Panc1 (cell line): ENCODE data around the gene CDK19. TPM values are rescaled to one million over a fixed set of nuclear protein-coding genes. Genes with fewer than 3 reads are reported as not detected.

Source experiments
- ATAC-seq: fragments of 200-7000 bp; cut with Tn5 transposase; 2 replicates; pipeline ENCODE4 v1.9.1; 2020; ENCODE audit warnings: mild to moderate bottlenecking, moderate library complexity
- BruUV-seq: library from RNA; stranded (reverse); fragments of 400-500 nt; replicated peaks from 2 replicates; lab custom pipeline; 2021; lab: Mats Ljungman, UMichigan
- CTCF ChIA-PET: fragments of 300-600 bp; sonication (Branson Sonifier 250); formaldehyde crosslinking; loops from one replicate; lab custom pipeline; 2022; ENCODE audit warnings: antibody characterized with exemption; lab: Charles Lee
- POLR2A ChIA-PET: fragments of 300-600 bp; sonication (Branson Sonifier 250); formaldehyde crosslinking; loops from one replicate; lab custom pipeline; 2022; ENCODE audit warnings: antibody characterized with exemption; lab: Charles Lee
- DNase-seq: peaks from one replicate; pipeline ENCODE4 v3.0.0-alpha.2; 2010; ENCODE audit warnings: low read depth, low spot score
- H3K27ac ChIP-seq: 2 replicates; pipeline ENCODE4 v1.5.1; 2011; ENCODE audit warnings: mild to moderate bottlenecking, low read length, inconsistent platforms
- H3K27me3 ChIP-seq: fragments of 200-500 bp; sonication (Bioruptor generic); 2 replicates; pipeline ENCODE4 v1.6.0; 2014; ENCODE audit warnings: low read length, inconsistent platforms; ENCODE audit not compliant: control insufficient read depth, insufficient read depth
- H3K36me3 ChIP-seq: fragments of 200-500 bp; sonication (Bioruptor generic); 2 replicates; pipeline ENCODE4 v1.5.1; 2014; ENCODE audit warnings: inconsistent platforms, mild to moderate bottlenecking, low read length, moderate library complexity; ENCODE audit not compliant: control insufficient read depth, insufficient read depth
- H3K4me1 ChIP-seq: 2 replicates; pipeline ENCODE4 v1.5.1; 2011; ENCODE audit warnings: inconsistent platforms, mild to moderate bottlenecking, low read length, moderate library complexity; ENCODE audit not compliant: control insufficient read depth, insufficient read depth
- H3K4me3 ChIP-seq, 2 experiments: 2 replicates each; pipeline ENCODE4 v1.5.1; 2011 to 2012; ENCODE audit warnings: low read depth in 2 of 2, low read length in 2 of 2, mild to moderate bottlenecking in 2 of 2, inconsistent platforms in 1 of 2, moderate library complexity in 1 of 2
- H3K9me3 ChIP-seq: fragments of 200-500 bp; sonication (Bioruptor generic); 2 replicates; pipeline ENCODE4 v1.5.1; 2014; ENCODE audit warnings: low read depth, mild to moderate bottlenecking, inconsistent platforms, low read length, moderate library complexity; ENCODE audit not compliant: control insufficient read depth, insufficient read depth
- POLR2AphosphoS5 ChIP-seq: IDR thresholded peaks from 2 replicates; pipeline ENCODE4 v1.6.1; 2012; ENCODE audit warnings: mild to moderate bottlenecking, low read depth, low read length, moderate library complexity
- SIN3A ChIP-seq: IDR thresholded peaks from 2 replicates; pipeline ENCODE4 v1.6.1; 2012; ENCODE audit warnings: low read depth, mild to moderate bottlenecking, low read length, moderate library complexity, borderline replicate concordance; ENCODE audit not compliant: insufficient read depth
- TCF7L2 ChIP-seq: IDR thresholded peaks from 2 replicates; pipeline ENCODE4 v1.6.1; 2011; ENCODE audit warnings: mild to moderate bottlenecking, low read depth, low read length, inconsistent platforms
- in situ Hi-C: cut with HindIII; loops from 2 replicates; pipeline ENCODE4 v1.10.0; 2016; ENCODE audit warnings: low sequenced_read_pairs, low pct_unique_long_range_greater_than_20kb
- intact Hi-C: fragments of 100-400 bp; cut with micrococcal nuclease; formaldehyde crosslinking; loops from one replicate; pipeline ENCODE4 v1.10.0; 2022; ENCODE audit not compliant: unreplicated experiment
- total RNA-seq: library from RNA; stranded (reverse); gene quantifications from one replicate; pipeline ENCODE4 v1.2.1, GENCODE V29; 2021; ENCODE audit not compliant: unreplicated experiment
- TF ChIP-seq, protein P1 (sequence below): fragments of 450-650 bp; IDR thresholded peaks from 2 replicates; pipeline ENCODE4 v1.5.1; 2017; ENCODE audit warnings: mild to moderate bottlenecking
- TF ChIP-seq, protein P2 (sequence below), 2 experiments: IDR thresholded peaks; 2 replicates each; pipeline ENCODE4 v1.6.1; 2011 to 2012; ENCODE audit warnings: low read depth in 2 of 2, control low read depth in 1 of 2, low read length in 1 of 2, mild to moderate bottlenecking in 1 of 2, moderate library complexity in 1 of 2; ENCODE audit not compliant: insufficient read depth in 1 of 2

CDK19 gene
- total RNA-seq, 1 experiment from 2014 or later = 48.4 TPM

DNA sequence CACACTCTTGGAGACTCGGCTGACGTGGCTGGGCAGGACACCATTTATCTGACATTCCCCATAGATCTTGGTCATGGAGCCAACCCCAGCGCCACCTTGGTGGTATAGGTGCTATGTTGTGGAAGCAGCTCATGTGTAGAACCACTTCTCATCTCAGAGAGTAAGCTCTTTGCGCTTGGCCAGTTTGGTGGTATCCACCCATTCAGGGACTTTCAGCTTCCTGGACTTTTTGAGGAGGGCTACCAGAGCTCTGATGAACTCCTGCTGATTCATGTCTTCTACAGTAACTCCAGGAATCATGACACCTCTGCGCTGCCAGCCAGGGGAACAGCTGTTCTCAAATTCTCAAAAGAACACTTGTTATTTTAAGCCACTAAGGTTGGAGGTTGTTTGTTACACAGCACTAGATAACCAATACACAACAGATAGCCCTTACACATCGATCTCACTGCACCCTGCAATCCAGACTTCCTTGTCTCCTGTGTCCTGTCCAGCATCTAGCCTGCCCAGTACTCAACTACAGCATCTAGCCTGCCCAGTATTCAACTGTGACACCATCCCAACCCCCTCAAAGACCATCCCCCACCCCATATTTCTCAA lies 252.9 kb downstream of the CDK19 start:
- Histone ChIP-seq H3K27me3 (no peaks in the 10 kb centered on the region), H3K4me3 (no peak overlapping the region), H3K4me1 (no peaks in the 10 kb centered on the region), H3K36me3 (no peaks in the 10 kb centered on the region), H3K9me3 (no peaks in the 10 kb centered on the region), H3K27ac (no peak overlapping the region)
- ChIA-PET CTCF (no interaction called here), POLR2A (no interaction called here)
- no TSS peak for BruUV-seq
- intact Hi-C loops = no loop called here
- ATAC-seq = no peak
- in situ Hi-C loops = no loop called here
- DNase-seq = no peak
- TF ChIP-seq, protein P1, sequence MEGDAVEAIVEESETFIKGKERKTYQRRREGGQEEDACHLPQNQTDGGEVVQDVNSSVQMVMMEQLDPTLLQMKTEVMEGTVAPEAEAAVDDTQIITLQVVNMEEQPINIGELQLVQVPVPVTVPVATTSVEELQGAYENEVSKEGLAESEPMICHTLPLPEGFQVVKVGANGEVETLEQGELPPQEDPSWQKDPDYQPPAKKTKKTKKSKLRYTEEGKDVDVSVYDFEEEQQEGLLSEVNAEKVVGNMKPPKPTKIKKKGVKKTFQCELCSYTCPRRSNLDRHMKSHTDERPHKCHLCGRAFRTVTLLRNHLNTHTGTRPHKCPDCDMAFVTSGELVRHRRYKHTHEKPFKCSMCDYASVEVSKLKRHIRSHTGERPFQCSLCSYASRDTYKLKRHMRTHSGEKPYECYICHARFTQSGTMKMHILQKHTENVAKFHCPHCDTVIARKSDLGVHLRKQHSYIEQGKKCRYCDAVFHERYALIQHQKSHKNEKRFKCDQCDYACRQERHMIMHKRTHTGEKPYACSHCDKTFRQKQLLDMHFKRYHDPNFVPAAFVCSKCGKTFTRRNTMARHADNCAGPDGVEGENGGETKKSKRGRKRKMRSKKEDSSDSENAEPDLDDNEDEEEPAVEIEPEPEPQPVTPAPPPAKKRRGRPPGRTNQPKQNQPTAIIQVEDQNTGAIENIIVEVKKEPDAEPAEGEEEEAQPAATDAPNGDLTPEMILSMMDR = no peak
- TF ChIP-seq, protein P2, sequence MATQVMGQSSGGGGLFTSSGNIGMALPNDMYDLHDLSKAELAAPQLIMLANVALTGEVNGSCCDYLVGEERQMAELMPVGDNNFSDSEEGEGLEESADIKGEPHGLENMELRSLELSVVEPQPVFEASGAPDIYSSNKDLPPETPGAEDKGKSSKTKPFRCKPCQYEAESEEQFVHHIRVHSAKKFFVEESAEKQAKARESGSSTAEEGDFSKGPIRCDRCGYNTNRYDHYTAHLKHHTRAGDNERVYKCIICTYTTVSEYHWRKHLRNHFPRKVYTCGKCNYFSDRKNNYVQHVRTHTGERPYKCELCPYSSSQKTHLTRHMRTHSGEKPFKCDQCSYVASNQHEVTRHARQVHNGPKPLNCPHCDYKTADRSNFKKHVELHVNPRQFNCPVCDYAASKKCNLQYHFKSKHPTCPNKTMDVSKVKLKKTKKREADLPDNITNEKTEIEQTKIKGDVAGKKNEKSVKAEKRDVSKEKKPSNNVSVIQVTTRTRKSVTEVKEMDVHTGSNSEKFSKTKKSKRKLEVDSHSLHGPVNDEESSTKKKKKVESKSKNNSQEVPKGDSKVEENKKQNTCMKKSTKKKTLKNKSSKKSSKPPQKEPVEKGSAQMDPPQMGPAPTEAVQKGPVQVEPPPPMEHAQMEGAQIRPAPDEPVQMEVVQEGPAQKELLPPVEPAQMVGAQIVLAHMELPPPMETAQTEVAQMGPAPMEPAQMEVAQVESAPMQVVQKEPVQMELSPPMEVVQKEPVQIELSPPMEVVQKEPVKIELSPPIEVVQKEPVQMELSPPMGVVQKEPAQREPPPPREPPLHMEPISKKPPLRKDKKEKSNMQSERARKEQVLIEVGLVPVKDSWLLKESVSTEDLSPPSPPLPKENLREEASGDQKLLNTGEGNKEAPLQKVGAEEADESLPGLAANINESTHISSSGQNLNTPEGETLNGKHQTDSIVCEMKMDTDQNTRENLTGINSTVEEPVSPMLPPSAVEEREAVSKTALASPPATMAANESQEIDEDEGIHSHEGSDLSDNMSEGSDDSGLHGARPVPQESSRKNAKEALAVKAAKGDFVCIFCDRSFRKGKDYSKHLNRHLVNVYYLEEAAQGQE (IDR thresholded peaks at IDR 0.05; ENCODE audit: insufficient read depth in 1 of 2, low read depth in 2 of 2, low read length in 1 of 2) = no peak
- TF ChIP-seq POLR2AphosphoS5 (no peak), SIN3A (no peak)

DNA sequence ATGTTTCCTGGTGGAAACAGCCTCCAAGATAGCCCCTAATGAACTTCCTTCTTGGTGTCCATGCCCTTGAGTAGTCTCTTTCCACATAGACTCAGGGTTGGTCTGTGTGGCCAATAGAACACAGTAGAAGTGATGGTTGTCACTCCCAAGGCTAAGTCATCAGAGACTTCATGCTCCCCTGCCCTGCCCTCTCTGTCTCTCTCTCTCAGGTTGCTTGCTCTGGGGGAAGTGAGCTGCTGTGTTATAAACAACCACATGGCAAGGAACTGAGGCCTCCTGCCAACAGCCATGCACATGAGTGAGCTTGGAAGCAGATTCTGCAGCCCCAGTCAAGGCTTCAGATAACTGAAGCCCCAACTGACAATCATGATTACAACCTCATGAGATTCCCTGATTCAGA lies 253.6 kb downstream of the CDK19 start:
- CTCF ChIA-PET = no interaction called here
- no TSS peak for BruUV-seq
- intact Hi-C loops = no loop called here

More for the DNA sequence above, 253.6 kb downstream of the CDK19 start:
- TF ChIP-seq, protein P2 (IDR thresholded peaks at IDR 0.05; ENCODE audit: insufficient read depth in 1 of 2, low read depth in 2 of 2, low read length in 1 of 2) = no peak
- TF ChIP-seq TCF7L2 (no peak), SIN3A (no peak), POLR2AphosphoS5 (no peak)
- TF ChIP-seq, protein P1 = no peak
- Histone ChIP-seq H3K9me3 (no peaks in the 10 kb centered on the region), H3K27ac (no peak overlapping the region), H3K36me3 (no peaks in the 10 kb centered on the region), H3K27me3 (no peaks in the 10 kb centered on the region), H3K4me3 (no peak overlapping the region), H3K4me1 (no peaks in the 10 kb centered on the region)
- in situ Hi-C loops = no loop called here
- no peak for DNase-seq
- POLR2A ChIA-PET = no interaction called here
- no peak for ATAC-seq
